GM03348 (cell line): ENCODE data around the gene ARHGEF1.
"Not testable (repeated sequence)": the region's sequence is repeated elsewhere in the genome, so short reads cannot be mapped to it uniquely, and the experiment has no call there.

Experiments used
- DNase-seq: peaks from one replicate; pipeline ENCODE4 v3.0.0; 2012; ENCODE audit warnings: low spot score

ARHGEF1 gene

GRCh38 chr19:41930926-41931592, 48.1 kb downstream of the ARHGEF1 start:
- no peak for DNase-seq

- DNase-seq: no peak
Measured at GRCh38 chr19:41932259-41932719, 49.3 kb downstream of the ARHGEF1 start.

- peak; percentile 79 for DNase-seq
Measured at GRCh38 chr19:41932720-41933332, 49.8 kb downstream of the ARHGEF1 start.

- no peak for DNase-seq
Measured at GRCh38 chr19:41933693-41934426, 50.9 kb downstream of the ARHGEF1 start.

DNA sequence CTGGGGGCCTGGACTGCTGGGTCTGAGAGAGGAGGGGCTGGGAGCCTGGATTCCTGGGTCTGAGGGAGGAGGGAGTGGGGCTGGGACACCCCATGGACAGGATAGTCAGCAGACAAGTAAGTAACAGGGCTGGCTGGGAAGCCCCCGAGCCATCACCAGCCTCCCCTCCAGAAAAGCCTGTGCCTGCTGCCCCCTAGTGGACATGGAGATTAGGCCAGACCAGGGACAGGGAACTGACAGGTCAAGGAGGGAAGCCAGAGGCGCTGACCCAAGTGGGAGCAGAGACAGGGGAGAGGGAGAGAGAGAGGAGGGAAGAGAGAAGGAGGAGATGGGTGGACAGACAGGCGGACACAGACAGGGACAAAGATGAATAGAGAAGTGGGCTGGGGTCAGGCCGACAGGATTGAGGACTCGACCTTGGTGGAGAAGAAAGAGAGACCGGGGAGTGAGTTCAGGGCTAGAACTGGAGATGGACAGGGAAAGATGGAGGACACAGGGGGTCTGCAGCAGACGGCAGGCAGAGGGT, 51.9 kb downstream of the ARHGEF1 start:
- peak; percentile 87 for DNase-seq

- peak; percentile 72 for DNase-seq
Measured at GRCh38 chr19:41935760-41936415, 52.9 kb downstream of the ARHGEF1 start.

DNA sequence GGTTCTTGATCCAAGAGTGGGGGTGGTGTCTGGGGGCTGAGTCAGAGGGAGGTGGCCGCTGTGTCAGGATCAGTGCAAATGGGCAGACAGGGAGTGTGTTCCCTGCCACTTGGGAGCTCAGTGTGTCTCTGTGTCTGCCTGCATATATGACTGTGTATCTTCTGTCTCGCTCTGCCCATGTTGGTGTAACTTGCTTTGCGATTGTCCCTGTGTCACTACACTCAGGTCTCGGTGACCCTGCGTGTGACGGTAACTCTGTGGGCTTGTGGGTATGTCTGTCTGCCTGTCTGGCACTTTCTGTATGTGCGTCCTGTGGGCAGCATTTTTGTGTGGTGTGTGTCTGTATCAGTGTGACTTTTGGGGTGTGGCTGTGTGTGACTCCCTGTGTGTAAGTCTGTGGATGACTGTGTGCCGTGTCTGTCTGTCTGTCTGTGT, 53.4 kb downstream of the ARHGEF1 start:
- DNase-seq: peak; percentile 73

GRCh38 chr19:41936961-41937360, 54.0 kb downstream of the ARHGEF1 start:
- DNase-seq: no peak

- no peak for DNase-seq
Measured at GRCh38 chr19:41937525-41938468, 54.8 kb downstream of the ARHGEF1 start.

DNA sequence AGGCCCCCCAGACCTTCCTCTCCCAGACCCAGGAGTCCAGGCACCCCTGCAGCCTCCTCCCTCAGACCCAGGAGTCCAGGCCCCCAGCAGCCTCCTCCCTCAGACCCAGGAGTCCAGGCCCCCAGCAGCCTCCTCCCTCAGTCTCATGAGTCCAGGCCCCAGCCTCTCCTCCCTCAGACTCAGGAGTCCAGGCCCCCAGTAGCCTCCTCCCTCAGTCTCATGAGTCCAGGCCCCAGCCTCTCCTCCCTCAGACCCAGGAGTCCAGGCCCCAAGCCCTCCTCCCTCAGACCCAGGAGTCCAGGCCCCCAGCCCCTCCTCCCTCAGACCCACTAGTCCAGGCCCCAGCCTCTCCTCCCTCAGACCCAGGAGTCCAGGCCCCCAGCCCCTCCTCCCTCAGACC, 56.2 kb downstream of the ARHGEF1 start:
- not testable (repeated sequence) for DNase-seq

GRCh38 chr19:41939861-41940730, 57.1 kb downstream of the ARHGEF1 start:
- DNase-seq: peak; percentile 79

DNA sequence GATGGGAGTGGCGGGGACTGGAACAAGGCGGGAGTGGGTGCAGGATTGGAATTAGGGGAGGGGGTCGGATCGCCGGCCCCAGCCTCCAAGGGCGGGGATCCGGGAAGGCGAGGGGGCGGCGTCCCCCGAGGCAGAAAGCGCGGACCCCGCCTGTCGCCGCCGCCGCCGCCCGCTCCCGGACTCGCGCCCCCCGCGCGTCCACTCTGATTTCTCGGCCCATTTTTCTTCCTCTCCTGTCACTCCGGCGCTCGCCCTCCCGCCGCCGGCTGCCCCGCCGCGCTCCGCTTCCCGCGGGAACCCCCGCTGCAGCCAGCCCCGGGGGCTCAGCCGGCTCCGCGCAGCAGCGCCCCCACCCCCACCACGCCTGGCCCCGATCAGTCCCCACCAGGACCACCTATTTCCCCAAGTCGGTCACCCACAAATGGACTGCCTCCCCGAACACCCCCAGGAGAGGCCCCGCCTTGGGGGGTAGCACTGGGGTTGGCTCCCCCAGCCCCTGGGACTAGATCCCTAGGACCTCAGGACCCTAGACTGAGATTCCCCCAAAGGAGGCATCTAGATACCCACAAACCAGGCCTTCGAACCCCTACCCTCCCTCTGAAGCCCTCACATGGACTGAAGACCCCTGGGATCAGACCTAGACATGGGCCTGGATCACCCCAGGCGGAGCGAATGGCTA, 57.9 kb downstream of the ARHGEF1 start:
- no peak for DNase-seq

DNA sequence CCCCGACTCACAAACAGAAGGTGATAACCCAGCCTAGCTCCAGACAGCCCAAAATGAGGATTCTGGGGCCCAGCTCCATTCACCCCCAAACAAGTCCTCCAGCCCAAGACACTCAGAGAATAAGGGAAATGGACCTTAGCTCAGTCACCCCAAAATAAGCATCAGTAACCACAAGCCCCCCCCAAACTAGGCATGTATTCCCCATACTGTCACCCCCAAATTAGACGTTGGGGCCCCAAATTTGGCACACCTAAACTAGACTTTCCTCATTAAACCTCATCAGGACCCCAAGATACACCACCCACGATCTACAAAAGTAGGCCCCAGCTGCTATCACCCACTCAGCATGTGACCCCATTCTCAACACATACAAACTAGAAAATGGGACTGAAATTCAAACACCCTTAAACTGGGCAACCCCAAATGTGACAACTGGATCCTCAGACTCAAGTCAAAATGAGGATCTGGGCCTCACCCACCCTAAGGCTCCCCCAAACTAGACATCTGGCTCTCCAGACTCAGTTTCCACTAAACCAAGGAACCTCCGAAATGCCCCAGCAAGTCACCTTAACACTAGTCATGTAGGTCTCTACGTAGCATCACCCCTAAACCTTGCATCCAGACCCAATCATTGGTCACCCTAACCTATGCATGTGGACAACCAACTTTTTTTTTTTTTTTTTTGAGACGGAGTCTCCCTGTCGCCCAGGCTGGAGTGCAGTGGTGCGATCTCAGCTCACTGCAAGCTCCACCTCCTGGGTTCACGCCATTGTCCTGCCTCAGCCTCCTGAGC, 58.6 kb downstream of the ARHGEF1 start:
- no peak for DNase-seq

DNA sequence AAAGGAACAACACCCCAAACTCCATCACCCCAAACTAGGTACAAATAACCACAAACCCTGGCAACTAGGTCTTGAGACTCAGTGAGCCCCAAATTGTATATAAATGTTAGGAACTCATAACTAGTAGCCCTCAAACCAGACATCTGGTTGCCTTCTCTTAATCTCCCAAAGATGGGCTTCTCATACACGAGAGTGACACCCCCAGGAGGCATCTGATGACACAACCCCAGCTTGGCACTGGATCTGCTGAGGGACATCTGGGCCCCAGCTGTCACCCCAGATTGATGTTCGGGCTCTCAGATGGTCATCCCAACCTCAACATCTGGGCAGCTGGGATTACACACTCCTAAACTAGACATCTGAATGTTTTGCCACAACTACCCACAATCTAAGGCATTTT, 61.4 kb downstream of the ARHGEF1 start:
- DNase-seq: peak; percentile 65

- DNase-seq: no peak
Measured at GRCh38 chr19:41945135-41945766, 62.3 kb downstream of the ARHGEF1 start.

DNA sequence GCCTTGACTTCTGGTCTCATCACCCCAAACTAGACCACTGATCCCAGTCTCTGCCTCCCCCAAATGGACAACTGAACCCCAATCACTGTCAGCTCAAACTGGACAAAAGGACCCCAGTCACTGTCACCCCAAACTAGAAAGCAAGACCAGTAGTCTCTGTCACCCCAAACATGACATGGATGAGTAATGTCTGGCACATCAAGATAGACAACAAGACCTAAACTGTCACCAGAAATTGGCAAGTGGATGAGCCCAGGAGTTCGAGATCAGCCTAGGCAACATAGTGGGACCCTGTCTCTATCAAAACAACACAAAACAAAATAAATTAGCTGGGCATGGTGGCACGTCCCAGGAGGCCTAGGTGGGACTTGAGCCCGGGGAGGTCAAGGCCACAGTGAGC, 64.1 kb downstream of the ARHGEF1 start:
- no peak for DNase-seq

- peak; percentile 92 for DNase-seq
Measured at GRCh38 chr19:41951686-41952172, 68.7 kb downstream of the ARHGEF1 start.

DNA sequence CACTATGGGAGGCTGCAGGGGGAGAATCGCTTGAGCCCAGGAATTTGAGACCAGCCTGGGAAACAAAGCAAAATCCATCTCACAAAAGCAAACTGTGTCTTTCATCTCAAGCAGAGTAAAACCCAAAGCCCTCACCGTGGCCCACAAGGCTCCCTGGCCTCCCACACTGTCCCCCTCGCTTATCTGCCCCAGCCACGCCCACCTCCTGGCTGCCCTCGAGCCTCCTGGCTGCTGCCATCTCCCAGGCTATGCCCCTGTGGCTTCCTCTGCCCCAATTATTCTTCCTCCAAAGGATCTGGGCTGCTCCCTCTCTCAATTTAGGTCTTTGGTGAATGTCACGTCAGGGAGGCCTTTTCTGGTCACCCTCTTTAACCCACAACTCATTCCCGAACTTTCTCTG, 72.5 kb downstream of the ARHGEF1 start:
- no peak for DNase-seq
